H9 (cell line): ENCODE data around the gene PRMT7. TPM values are rescaled to one million over a fixed set of nuclear protein-coding genes. Genes with fewer than 3 reads are reported as not detected.

ENCODE experiments used
- DNase-seq: peaks from one replicate; pipeline ENCODE4 v3.0.0-alpha.2; 2017
- H2AFZ ChIP-seq: one replicate; pipeline ENCODE4 v1.6.1; 2013; ENCODE audit warnings: mild to moderate bottlenecking, low read length, control low read depth, moderate library complexity
- H2AK5ac ChIP-seq: 2 replicates; pipeline ENCODE4 v1.6.1; 2013; ENCODE audit warnings: low read length, control low read depth, mixed read lengths; ENCODE audit not compliant: insufficient read length
- H2BK120ac ChIP-seq: one replicate; pipeline ENCODE4 v1.6.1; 2013; ENCODE audit warnings: low read depth, mild to moderate bottlenecking, low read length, control low read depth, inconsistent platforms; ENCODE audit not compliant: poor library complexity, severe bottlenecking
- H2BK12ac ChIP-seq: 2 replicates; pipeline ENCODE4 v1.6.1; 2013; ENCODE audit warnings: low read length, control low read depth, mixed read lengths, low read depth; ENCODE audit not compliant: insufficient read length
- H2BK15ac ChIP-seq: 2 replicates; pipeline ENCODE4 v1.6.1; 2013; ENCODE audit warnings: low read depth, low read length, control low read depth
- H2BK20ac ChIP-seq: one replicate; pipeline ENCODE4 v1.6.1; 2013; ENCODE audit warnings: low read depth, mild to moderate bottlenecking, low read length, control low read depth, inconsistent platforms; ENCODE audit not compliant: poor library complexity, severe bottlenecking
- H2BK5ac ChIP-seq: 2 replicates; pipeline ENCODE4 v1.6.1; 2013; ENCODE audit warnings: low read length, control low read depth, mixed read lengths; ENCODE audit not compliant: insufficient read length
- H3K14ac ChIP-seq: 2 replicates; pipeline ENCODE4 v1.6.1; 2013; ENCODE audit warnings: low read length, control low read depth; ENCODE audit not compliant: insufficient read depth
- H3K18ac ChIP-seq: 2 replicates; pipeline ENCODE4 v1.6.1; 2013; ENCODE audit warnings: low read depth, mild to moderate bottlenecking, mixed read lengths, low read length, control low read depth; ENCODE audit not compliant: insufficient read length
- H3K23ac ChIP-seq: 2 replicates; pipeline ENCODE4 v1.6.1; 2013; ENCODE audit warnings: low read length, control low read depth, mixed read lengths, low read depth; ENCODE audit not compliant: insufficient read length
- H3K23me2 ChIP-seq: 2 replicates; pipeline ENCODE4 v1.6.1; 2013; ENCODE audit warnings: low read depth, mild to moderate bottlenecking, mixed read lengths, low read length, control low read depth; ENCODE audit not compliant: insufficient read length, poor library complexity, severe bottlenecking
- H3K27ac ChIP-seq: 2 replicates; pipeline ENCODE4 v1.5.1; 2013; ENCODE audit warnings: low read length, control low read depth, mixed read lengths, low read depth; ENCODE audit not compliant: insufficient read length
- H3K27me3 ChIP-seq: 2 replicates; pipeline ENCODE4 v1.6.1; 2013; ENCODE audit warnings: low read length, control low read depth, inconsistent platforms; ENCODE audit not compliant: insufficient read depth
- H3K4ac ChIP-seq: 2 replicates; pipeline ENCODE4 v1.6.1; 2013; ENCODE audit warnings: low read depth, mild to moderate bottlenecking, control low read depth, inconsistent platforms, low read length, moderate library complexity
- H3K4me1 ChIP-seq: 2 replicates; pipeline ENCODE4 v1.6.1; 2013; ENCODE audit warnings: low read length, control low read depth, inconsistent platforms; ENCODE audit not compliant: insufficient read depth
- H3K4me2 ChIP-seq: 2 replicates; pipeline ENCODE4 v1.6.1; 2013; ENCODE audit warnings: low read length, control low read depth, mixed read lengths; ENCODE audit not compliant: insufficient read length, insufficient read depth
- H3K56ac ChIP-seq: 2 replicates; pipeline ENCODE4 v1.6.1; 2013; ENCODE audit warnings: low read depth, mild to moderate bottlenecking, mixed read lengths, low read length, control low read depth; ENCODE audit not compliant: insufficient read length
- H3K79me1 ChIP-seq: 2 replicates; pipeline ENCODE4 v1.6.1; 2013; ENCODE audit warnings: low read depth, mild to moderate bottlenecking, moderate library complexity, low read length, control low read depth, inconsistent platforms; ENCODE audit not compliant: insufficient read depth, poor library complexity, severe bottlenecking
- H3K79me2 ChIP-seq: 2 replicates; pipeline ENCODE4 v1.6.1; 2013; ENCODE audit warnings: low read length, control low read depth, inconsistent platforms; ENCODE audit not compliant: insufficient read depth
- H3K9ac ChIP-seq: 2 replicates; pipeline ENCODE4 v1.6.1; 2013; ENCODE audit warnings: low read length, control low read depth, mixed read lengths; ENCODE audit not compliant: insufficient read length; ENCODE audit errors: extremely low read depth
- H3K9me3 ChIP-seq: one replicate; pipeline ENCODE4 v1.6.1; 2013; ENCODE audit warnings: low read depth, low read length, inconsistent platforms; ENCODE audit not compliant: control insufficient read depth
- H3T11ph ChIP-seq: one replicate; pipeline ENCODE4 v1.6.1; 2013; ENCODE audit warnings: mild to moderate bottlenecking, low read length, control low read depth, inconsistent platforms
- H4K20me1 ChIP-seq: one replicate; pipeline ENCODE4 v1.6.1; 2013; ENCODE audit not compliant: control insufficient read depth, insufficient read length, insufficient read depth
- H4K5ac ChIP-seq: 2 replicates; pipeline ENCODE4 v1.6.1; 2013; ENCODE audit warnings: low read depth, mild to moderate bottlenecking, mixed read lengths, low read length, control low read depth; ENCODE audit not compliant: insufficient read length
- H4K8ac ChIP-seq: replicated peaks from 2 replicates; pipeline ENCODE4 v1.6.1; 2013; ENCODE audit warnings: low read length, control low read depth, mixed read lengths, low read depth; ENCODE audit not compliant: insufficient read length
- H4K91ac ChIP-seq: 2 replicates; pipeline ENCODE4 v1.6.1; 2013; ENCODE audit warnings: low read depth, mild to moderate bottlenecking, moderate library complexity, mixed read lengths, low read length, control low read depth; ENCODE audit not compliant: insufficient read length
- H3K27ac Mint-ChIP-seq, 3 experiments: 2 replicates in 2 of 3; 3 replicates in 1 of 3; pipeline ENCODE4 v1.8.0; 2020 to 2021; ENCODE audit warnings: mixed read lengths in 3 of 3, mild to moderate bottlenecking in 1 of 3, moderate library complexity in 1 of 3
- H3K27me3 Mint-ChIP-seq: 2 replicates; pipeline ENCODE4 v1.8.0; 2021; ENCODE audit warnings: low read depth, mild to moderate bottlenecking, moderate library complexity, mixed read lengths
- H3K36me3 Mint-ChIP-seq, 3 experiments: 2 replicates in 2 of 3; 3 replicates in 1 of 3; pipeline ENCODE4 v1.8.0; 2020 to 2021; ENCODE audit warnings: low read depth in 3 of 3, mixed read lengths in 3 of 3; ENCODE audit not compliant: insufficient read depth in 1 of 3
- H3K4me1 Mint-ChIP-seq, 2 experiments: 2 replicates each; pipeline ENCODE4 v1.8.0; 2020; ENCODE audit warnings: mixed read lengths in 2 of 2
- H3K4me3 Mint-ChIP-seq, 2 experiments: 2 replicates in 1 of 2; 3 replicates in 1 of 2; pipeline ENCODE4 v1.8.0; 2020 to 2021; ENCODE audit warnings: mild to moderate bottlenecking in 2 of 2, mixed read lengths in 2 of 2, moderate library complexity in 1 of 2
- H3K9me3 Mint-ChIP-seq, 2 experiments: 2 replicates in 1 of 2; 3 replicates in 1 of 2; pipeline ENCODE4 v1.8.0; 2020; ENCODE audit warnings: mild to moderate bottlenecking in 2 of 2, mixed read lengths in 2 of 2, moderate library complexity in 1 of 2
- whole genome bisulfite sequencing: extraction: QIAGEN DNeasy Blood & Tissue Kit; methylation state at CpG from one replicate; pipeline ENCODE4 v1.1.7; 2013; ENCODE audit warnings: missing lambda C conversion rate, low lambda C conversion rate, mixed read lengths; ENCODE audit not compliant: insufficient read length; ENCODE audit errors: extremely low coverage; 5-methylcytosine and 5-hydroxymethylcytosine counted together
- total RNA-seq: library from RNA; stranded (reverse); gene quantifications from 2 replicates; pipeline ENCODE4 v1.2.1, GENCODE V29; 2021
- TF ChIP-seq, protein P1 (sequence below): fragments of 200-600 bp; sonication (generic); conservative IDR thresholded peaks from 3 replicates; pipeline ENCODE4 v1.8.0; 2021; ENCODE audit warnings: antibody characterized with exemption, mild to moderate bottlenecking

Gene PRMT7
- total RNA-seq, 1 experiment from 2014 or later, result 56.6 TPM

DNA sequence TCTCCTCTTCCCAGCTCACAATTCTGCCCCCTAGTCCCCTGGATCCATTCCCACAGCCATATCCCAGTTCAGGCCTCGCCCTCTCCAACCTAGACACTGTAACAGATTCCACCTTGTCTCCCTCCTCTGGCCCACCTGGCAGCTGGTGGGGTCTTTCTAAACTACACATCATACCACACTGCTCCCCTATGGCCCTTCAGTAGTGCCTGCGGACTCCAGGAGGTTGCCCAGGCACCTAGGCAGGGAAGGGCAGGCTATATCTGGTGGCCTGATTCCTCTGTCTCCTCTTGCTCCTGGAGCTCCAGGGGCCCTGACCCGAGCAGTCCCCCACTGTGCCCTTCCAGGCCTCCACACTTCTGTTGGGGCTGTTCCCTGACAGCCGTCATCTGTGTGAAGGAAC lies 73.0 kb downstream of the PRMT7 start:
- H4K8ac ChIP-seq, result no peak overlapping the region
- no peaks in the 10 kb centered on the region for H3K79me1 ChIP-seq
- DNase-seq, result no peak
- H4K91ac ChIP-seq, result no peak overlapping the region
- no peak overlapping the region for H2AK5ac ChIP-seq
- no CpG with 5 or more reads among the region's 4 CpGs for WGBS
- no peak overlapping the region for H3K23ac ChIP-seq
- H3K4me2 ChIP-seq, result no peak overlapping the region
- H3K56ac ChIP-seq, result no peak overlapping the region
- Mint-ChIP-seq H3K27ac (peak overlapping the region in 1 of 3 experiments; percentile 24; a peak in 1 of 7 replicates), H3K9me3 (no peaks in the 10 kb centered on the region; a peak in 1 of 5 replicates), H3K36me3 (no peaks in the 10 kb centered on the region; a peak in 1 of 7 replicates), H3K4me3 (no peak overlapping the region), H3K4me1 (peaks cover 52 to 53% of the 10 kb centered on the region in 2 experiments), H3K27me3 (peaks cover 8% of the 10 kb centered on the region; the same call in 1 of the 2 replicates)
- H3K79me2 ChIP-seq, result no peaks in the 10 kb centered on the region
- H4K5ac ChIP-seq, result no peak overlapping the region
- TF ChIP-seq, protein P1, sequence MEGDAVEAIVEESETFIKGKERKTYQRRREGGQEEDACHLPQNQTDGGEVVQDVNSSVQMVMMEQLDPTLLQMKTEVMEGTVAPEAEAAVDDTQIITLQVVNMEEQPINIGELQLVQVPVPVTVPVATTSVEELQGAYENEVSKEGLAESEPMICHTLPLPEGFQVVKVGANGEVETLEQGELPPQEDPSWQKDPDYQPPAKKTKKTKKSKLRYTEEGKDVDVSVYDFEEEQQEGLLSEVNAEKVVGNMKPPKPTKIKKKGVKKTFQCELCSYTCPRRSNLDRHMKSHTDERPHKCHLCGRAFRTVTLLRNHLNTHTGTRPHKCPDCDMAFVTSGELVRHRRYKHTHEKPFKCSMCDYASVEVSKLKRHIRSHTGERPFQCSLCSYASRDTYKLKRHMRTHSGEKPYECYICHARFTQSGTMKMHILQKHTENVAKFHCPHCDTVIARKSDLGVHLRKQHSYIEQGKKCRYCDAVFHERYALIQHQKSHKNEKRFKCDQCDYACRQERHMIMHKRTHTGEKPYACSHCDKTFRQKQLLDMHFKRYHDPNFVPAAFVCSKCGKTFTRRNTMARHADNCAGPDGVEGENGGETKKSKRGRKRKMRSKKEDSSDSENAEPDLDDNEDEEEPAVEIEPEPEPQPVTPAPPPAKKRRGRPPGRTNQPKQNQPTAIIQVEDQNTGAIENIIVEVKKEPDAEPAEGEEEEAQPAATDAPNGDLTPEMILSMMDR, result no peak
- H3K4me1 ChIP-seq, result peaks cover 11% of the 10 kb centered on the region; the same call in 1 of the 2 replicates
- no peaks in the 10 kb centered on the region for H4K20me1 ChIP-seq
- H3K27ac ChIP-seq, result no peak overlapping the region
- no peak overlapping the region for H2BK20ac ChIP-seq
- H3K14ac ChIP-seq, result no peak overlapping the region
- H2BK15ac ChIP-seq, result no peak overlapping the region
- no peak overlapping the region for H2BK5ac ChIP-seq
- H2BK120ac ChIP-seq, result no peak overlapping the region
- no peak overlapping the region for H3T11ph ChIP-seq
- H3K9me3 ChIP-seq, result no peaks in the 10 kb centered on the region
- no peaks in the 10 kb centered on the region for H3K23me2 ChIP-seq
- no peaks in the 10 kb centered on the region for H3K27me3 ChIP-seq
- no peak overlapping the region for H2BK12ac ChIP-seq
- H2AFZ ChIP-seq, result no peak overlapping the region
- no peak overlapping the region for H3K4ac ChIP-seq
- H3K9ac ChIP-seq, result no peak overlapping the region
- no peak overlapping the region for H3K18ac ChIP-seq
